ENCODE data around the gene SLC1A2.

- TF ChIP-seq CTCF (IDR thresholded peaks at IDR 0.05) (no peak), POLR2A (IDR thresholded peaks at IDR 0.05) (no peak)
These were observed 113.5 kb downstream of the SLC1A2 start for GRCh38 chr11:35305670-35306382.

All from lower leg skin (tissue), 3 donors.